22Rv1 (cell line): ENCODE results near the gene WBP2NL.

Source experiments
- ZFX ChIP-seq: fragments of 450-650 bp; IDR thresholded peaks from 2 replicates; pipeline ENCODE4 v1.6.1; 2017; ENCODE audit warnings: antibody characterized with exemption, borderline replicate concordance
- TF ChIP-seq, protein P1 (sequence below): fragments of 450-650 bp; IDR thresholded peaks from 2 replicates; pipeline ENCODE4 v1.5.1; 2017; ENCODE audit warnings: mild to moderate bottlenecking

GRCh38 chr22:42010778-42011177, 12.2 kb downstream of the WBP2NL start:
- TF ChIP-seq, protein P1, sequence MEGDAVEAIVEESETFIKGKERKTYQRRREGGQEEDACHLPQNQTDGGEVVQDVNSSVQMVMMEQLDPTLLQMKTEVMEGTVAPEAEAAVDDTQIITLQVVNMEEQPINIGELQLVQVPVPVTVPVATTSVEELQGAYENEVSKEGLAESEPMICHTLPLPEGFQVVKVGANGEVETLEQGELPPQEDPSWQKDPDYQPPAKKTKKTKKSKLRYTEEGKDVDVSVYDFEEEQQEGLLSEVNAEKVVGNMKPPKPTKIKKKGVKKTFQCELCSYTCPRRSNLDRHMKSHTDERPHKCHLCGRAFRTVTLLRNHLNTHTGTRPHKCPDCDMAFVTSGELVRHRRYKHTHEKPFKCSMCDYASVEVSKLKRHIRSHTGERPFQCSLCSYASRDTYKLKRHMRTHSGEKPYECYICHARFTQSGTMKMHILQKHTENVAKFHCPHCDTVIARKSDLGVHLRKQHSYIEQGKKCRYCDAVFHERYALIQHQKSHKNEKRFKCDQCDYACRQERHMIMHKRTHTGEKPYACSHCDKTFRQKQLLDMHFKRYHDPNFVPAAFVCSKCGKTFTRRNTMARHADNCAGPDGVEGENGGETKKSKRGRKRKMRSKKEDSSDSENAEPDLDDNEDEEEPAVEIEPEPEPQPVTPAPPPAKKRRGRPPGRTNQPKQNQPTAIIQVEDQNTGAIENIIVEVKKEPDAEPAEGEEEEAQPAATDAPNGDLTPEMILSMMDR = no peak
- TF ChIP-seq ZFX = no peak
